ENCODE results near the gene SYNGR4. TPM values are rescaled to one million over a fixed set of nuclear protein-coding genes. Genes with fewer than 3 reads are reported as not detected.

The SYNGR4 gene
- total and polyA plus RNA-seq, 8 donors = 0.19 to 16.4 (median 0.61) TPM; not detected in 2

DNA sequence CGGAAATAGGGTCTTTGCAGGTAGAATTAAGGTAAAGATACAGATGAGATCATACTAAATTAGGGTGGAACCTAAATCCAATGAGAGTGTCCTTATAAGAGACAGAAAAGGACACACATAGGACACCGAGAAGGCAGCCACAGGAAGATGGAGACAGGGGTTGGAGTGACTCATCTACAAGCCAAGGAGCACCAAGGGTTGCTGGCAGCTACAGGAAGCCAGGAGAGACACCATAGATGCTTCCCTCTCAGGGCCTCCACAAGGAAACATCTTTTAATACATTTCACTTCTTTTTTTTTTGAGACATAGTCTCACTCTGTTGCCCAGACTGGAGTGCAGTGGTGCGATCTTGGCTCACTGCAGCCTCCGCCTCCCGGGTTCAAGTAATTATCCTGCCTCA lies 10.5 kb upstream of the SYNGR4 start:
- DNase-seq (no peak), ATAC-seq (no peak), FAIRE-seq (no peak)
- Histone ChIP-seq H3K27ac (no peak overlapping the region), H3K4me3 (no peak overlapping the region), H3K4me1 (no peaks in the 10 kb centered on the region), H3K36me3 (no peaks in the 10 kb centered on the region), H3K9me3 (no peaks in the 10 kb centered on the region), H3K27me3 (no peaks in the 10 kb centered on the region)
- WGBS, 2 donors = 83 to 93% methylated on average over 5 of the region's 5 CpGs
- intact Hi-C loops (cut with DNase I) = no loop called here
- TF ChIP-seq, protein P1, sequence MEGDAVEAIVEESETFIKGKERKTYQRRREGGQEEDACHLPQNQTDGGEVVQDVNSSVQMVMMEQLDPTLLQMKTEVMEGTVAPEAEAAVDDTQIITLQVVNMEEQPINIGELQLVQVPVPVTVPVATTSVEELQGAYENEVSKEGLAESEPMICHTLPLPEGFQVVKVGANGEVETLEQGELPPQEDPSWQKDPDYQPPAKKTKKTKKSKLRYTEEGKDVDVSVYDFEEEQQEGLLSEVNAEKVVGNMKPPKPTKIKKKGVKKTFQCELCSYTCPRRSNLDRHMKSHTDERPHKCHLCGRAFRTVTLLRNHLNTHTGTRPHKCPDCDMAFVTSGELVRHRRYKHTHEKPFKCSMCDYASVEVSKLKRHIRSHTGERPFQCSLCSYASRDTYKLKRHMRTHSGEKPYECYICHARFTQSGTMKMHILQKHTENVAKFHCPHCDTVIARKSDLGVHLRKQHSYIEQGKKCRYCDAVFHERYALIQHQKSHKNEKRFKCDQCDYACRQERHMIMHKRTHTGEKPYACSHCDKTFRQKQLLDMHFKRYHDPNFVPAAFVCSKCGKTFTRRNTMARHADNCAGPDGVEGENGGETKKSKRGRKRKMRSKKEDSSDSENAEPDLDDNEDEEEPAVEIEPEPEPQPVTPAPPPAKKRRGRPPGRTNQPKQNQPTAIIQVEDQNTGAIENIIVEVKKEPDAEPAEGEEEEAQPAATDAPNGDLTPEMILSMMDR (IDR thresholded peaks at IDR 0.05) = no peak

DNA sequence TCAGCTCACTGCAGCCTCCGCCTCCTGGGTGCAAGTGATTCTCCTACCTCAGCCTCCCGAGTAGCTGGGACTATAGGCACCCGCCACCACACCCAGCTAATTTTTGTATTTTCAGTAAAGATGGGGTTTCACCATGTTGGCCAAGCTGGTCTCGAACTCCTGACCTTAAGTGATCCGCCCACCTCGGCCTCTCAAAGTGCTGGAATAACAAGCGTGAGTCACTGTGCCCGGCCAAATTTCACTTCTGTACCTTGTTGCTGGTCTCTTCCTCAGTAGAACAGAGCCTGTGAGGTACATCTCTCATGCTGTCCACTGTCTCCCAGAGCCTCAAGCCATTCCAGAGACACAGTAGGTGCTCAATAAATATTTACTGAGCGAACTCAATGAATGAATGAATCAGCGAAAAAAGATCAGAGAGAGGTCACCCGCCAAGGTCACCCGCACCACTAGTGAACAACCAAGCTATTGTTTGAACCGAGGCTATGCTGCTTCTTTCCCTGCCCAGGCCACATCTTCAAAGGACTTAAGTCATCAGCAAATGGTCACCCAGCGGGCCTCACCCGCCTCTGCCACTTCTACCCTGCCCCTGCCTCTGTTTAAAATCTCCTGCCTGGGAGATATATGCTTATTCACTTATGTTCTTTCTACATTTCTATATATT lies 9.7 kb upstream of the SYNGR4 start:
- WGBS, 2 donors = 77 to 80% methylated on average over 15 of the region's 15 CpGs
- intact Hi-C loops (cut with DNase I) = no loop called here
- Histone ChIP-seq H3K4me3 (no peak overlapping the region), H3K9me3 (no peaks in the 10 kb centered on the region), H3K4me1 (no peaks in the 10 kb centered on the region), H3K27me3 (no peaks in the 10 kb centered on the region), H3K36me3 (no peaks in the 10 kb centered on the region), H3K27ac (no peak overlapping the region)
- DNase-seq (no peak), FAIRE-seq (no peak), ATAC-seq (peak in 2 of 4 donors; percentile 44 to 58)
- TF ChIP-seq, protein P1 (IDR thresholded peaks at IDR 0.05) = no peak

DNA sequence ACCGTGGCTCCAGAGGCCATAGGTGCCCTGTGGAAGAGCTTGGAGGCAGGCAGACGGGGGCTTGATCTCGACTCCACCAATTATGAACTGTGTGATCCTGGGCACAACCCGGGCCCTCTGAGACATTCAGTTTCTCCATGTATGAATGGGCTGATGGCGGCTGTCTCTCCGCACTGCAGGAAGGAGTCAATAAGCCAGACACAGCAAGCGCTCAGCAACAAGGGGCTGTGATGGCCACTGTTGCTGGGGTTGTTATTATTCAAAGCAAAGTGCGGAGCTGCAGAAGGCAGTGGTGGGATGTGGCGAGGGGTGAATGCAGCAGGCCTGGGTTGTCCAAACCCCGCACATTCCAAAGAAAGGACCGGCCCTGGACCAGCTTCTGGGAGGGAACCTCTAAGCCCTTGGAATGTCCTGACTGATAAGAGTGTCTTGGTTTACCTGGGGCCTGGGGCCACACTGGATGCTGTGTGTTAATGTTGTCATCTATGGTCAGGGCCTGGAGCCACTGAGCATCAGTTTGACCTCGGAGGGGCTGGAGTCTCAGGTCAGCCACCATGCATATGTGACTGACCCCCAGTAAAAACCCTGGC lies 8.7 kb upstream of the SYNGR4 start:
- DNase-seq = no peak
- FAIRE-seq = no peak
- 87 to 88% methylated on average over 12 of the region's 12 CpGs for WGBS, 2 donors
- no peaks in the 10 kb centered on the region for H3K36me3 ChIP-seq
- H3K4me3 ChIP-seq = no peak overlapping the region
- H3K9me3 ChIP-seq = no peaks in the 10 kb centered on the region
- no peaks in the 10 kb centered on the region for H3K27me3 ChIP-seq
- intact Hi-C loops (cut with DNase I) = no loop called here
- ATAC-seq = no peak
- no peaks in the 10 kb centered on the region for H3K4me1 ChIP-seq
- H3K27ac ChIP-seq = no peak overlapping the region
- TF ChIP-seq, protein P1 (IDR thresholded peaks at IDR 0.05) = no peak

DNA sequence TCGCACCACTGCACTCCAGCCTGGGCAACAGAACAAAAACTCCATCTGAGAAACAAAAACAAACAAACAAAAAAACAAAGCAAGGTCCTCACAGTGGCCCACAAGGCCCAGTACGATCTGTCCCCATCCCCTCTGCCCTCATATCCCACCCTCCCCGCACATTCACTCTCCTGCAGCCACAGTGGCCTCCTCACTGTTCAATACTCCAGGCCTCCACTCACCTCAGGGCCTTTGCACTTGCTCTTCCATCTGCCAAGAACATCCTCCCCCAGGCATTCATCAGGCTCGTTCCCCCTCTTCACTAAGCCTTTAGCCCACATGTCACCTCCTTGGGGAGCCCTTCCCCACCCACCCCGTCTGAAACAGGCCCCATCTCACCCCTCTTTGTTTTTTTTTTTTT lies 5.0 kb upstream of the SYNGR4 start:
- Histone ChIP-seq H3K36me3 (no peaks in the 10 kb centered on the region), H3K27ac (no peak overlapping the region), H3K4me1 (no peaks in the 10 kb centered on the region), H3K27me3 (no peaks in the 10 kb centered on the region), H3K9me3 (no peaks in the 10 kb centered on the region), H3K4me3 (no peak overlapping the region)
- WGBS, 2 donors = 93% methylated on average over 5 of the region's 5 CpGs
- intact Hi-C loops (cut with DNase I) = no loop called here
- no peak for ATAC-seq
- no peak for FAIRE-seq
- DNase-seq = no peak
- TF ChIP-seq, protein P1 (IDR thresholded peaks at IDR 0.05) = no peak

DNA sequence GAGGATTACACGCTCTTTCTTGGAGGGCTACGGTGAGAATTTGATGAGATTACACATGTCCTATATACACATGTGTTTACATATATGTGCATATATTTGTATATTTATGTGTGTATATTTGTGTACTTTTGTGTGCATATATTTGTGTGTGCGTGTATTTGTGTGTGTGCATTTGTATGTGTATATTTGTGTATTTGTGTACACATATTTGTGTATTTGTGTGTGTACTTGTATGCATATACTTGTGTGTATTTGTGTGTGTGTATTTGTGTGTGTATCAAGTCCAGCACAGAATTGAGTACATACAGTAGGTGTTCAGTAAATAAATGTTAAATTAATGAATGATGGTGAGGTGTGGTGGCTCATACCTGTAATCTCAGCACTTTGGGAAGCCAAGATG lies 2.3 kb upstream of the SYNGR4 start:
- no peak overlapping the region for H3K27ac ChIP-seq
- intact Hi-C loops (cut with DNase I) = no loop called here
- TF ChIP-seq, protein P1 (IDR thresholded peaks at IDR 0.05) = no peak
- FAIRE-seq (no peak), DNase-seq (no peak), ATAC-seq (no peak)
- no peaks in the 10 kb centered on the region for H3K9me3 ChIP-seq
- H3K4me1 ChIP-seq = peaks cover 0 to 3% (median 0%) of the 10 kb centered on the region in 3 donors
- H3K36me3 ChIP-seq = no peaks in the 10 kb centered on the region
- WGBS, 2 donors = 93 to 96% methylated on average over 3 of the region's 3 CpGs
- H3K27me3 ChIP-seq = no peaks in the 10 kb centered on the region
- no peak overlapping the region for H3K4me3 ChIP-seq

Measured in pancreas (tissue), 10 donors.